SK-N-SH treated with all-trans-retinoic acid at 6 μM for 48 hours (cell line): Measurements from ENCODE around the gene PSAT1.

Source experiments
- ATAC-seq: fragments of 200-7000 bp; cut with Tn5 transposase; 3 replicates; pipeline ENCODE4 v1.9.1; 2020; ENCODE audit warnings: mild to moderate bottlenecking, moderate library complexity
- BACH2 ChIP-seq: fragments of 250-450 bp; sonication (Bioruptor Pico); IDR thresholded peaks from 2 replicates; pipeline ENCODE4 v1.9.0; 2021; ENCODE audit warnings: mild to moderate bottlenecking, borderline replicate concordance
- CSDC2 ChIP-seq: fragments of 250-450 bp; sonication (Bioruptor Pico); IDR thresholded peaks from 2 replicates; pipeline ENCODE4 v1.5.0; 2020; ENCODE audit warnings: mild to moderate bottlenecking, moderate library complexity
- CSRNP3 ChIP-seq: fragments of 250-450 bp; sonication (Bioruptor Pico); IDR thresholded peaks from 2 replicates; pipeline ENCODE4 v1.5.1; 2021; ENCODE audit warnings: mild to moderate bottlenecking, moderate library complexity
- ESRRG ChIP-seq: fragments of 250-450 bp; sonication (Bioruptor Pico); IDR thresholded peaks from 2 replicates; pipeline ENCODE4 v1.6.1; 2021; ENCODE audit warnings: mild to moderate bottlenecking
- GLIS3 ChIP-seq: fragments of 250-450 bp; sonication (Bioruptor Pico); IDR thresholded peaks from 2 replicates; pipeline ENCODE4 v1.5.0; 2020; ENCODE audit warnings: mild to moderate bottlenecking, moderate library complexity
- ISL1 ChIP-seq: fragments of 250-450 bp; sonication (Bioruptor Pico); IDR thresholded peaks from 2 replicates; pipeline ENCODE4 v2.1.2; 2022; ENCODE audit warnings: mild to moderate bottlenecking, moderate library complexity
- OSR1 ChIP-seq: fragments of 250-450 bp; sonication (Bioruptor Pico); IDR thresholded peaks from 2 replicates; pipeline ENCODE4 v1.8.0; 2022; ENCODE audit warnings: moderate library complexity, mild to moderate bottlenecking, inconsistent platforms
- PATZ1 ChIP-seq: fragments of 250-450 bp; sonication (Bioruptor Pico); IDR thresholded peaks from 2 replicates; pipeline ENCODE4 v1.8.0; 2020; ENCODE audit warnings: mild to moderate bottlenecking, moderate library complexity, borderline replicate concordance
- PPARA ChIP-seq: fragments of 250-450 bp; sonication (Bioruptor Pico); IDR thresholded peaks from 2 replicates; pipeline ENCODE4 v1.5.0; 2020; ENCODE audit warnings: mild to moderate bottlenecking, borderline replicate concordance
- RARB ChIP-seq: fragments of 250-450 bp; sonication (Bioruptor Pico); IDR thresholded peaks from 2 replicates; pipeline ENCODE4 v1.8.0; 2021; ENCODE audit warnings: mild to moderate bottlenecking, moderate library complexity
- SNAI2 ChIP-seq: fragments of 250-450 bp; sonication (Bioruptor Pico); IDR thresholded peaks from 2 replicates; pipeline ENCODE4 v1.5.0; 2020; ENCODE audit warnings: mild to moderate bottlenecking, moderate library complexity
- TOX ChIP-seq: fragments of 250-450 bp; sonication (Bioruptor Pico); IDR thresholded peaks from 2 replicates; pipeline ENCODE4 v1.8.0; 2021; ENCODE audit warnings: mild to moderate bottlenecking, moderate library complexity, borderline replicate concordance
- ZC3H10 ChIP-seq: fragments of 250-450 bp; sonication (Bioruptor Pico); IDR thresholded peaks from 2 replicates; pipeline ENCODE4 v1.5.1; 2021; ENCODE audit warnings: mild to moderate bottlenecking, moderate library complexity
- ZFP3 ChIP-seq: fragments of 250-450 bp; sonication (Bioruptor Pico); IDR thresholded peaks from 2 replicates; pipeline ENCODE4 v1.5.0; 2020; ENCODE audit warnings: mild to moderate bottlenecking, moderate library complexity
- ZFP30 ChIP-seq: fragments of 450-650 bp; formaldehyde crosslinking; IDR thresholded peaks from 2 replicates; pipeline ENCODE4 v1.5.0; 2022; ENCODE audit warnings: mild to moderate bottlenecking, moderate library complexity
- ZNF565 ChIP-seq: fragments of 450-650 bp; formaldehyde crosslinking; conservative IDR thresholded peaks from 2 replicates; pipeline ENCODE4 v1.5.0; 2020; ENCODE audit warnings: low read depth, mild to moderate bottlenecking, moderate library complexity
- ZNF70 ChIP-seq: fragments of 450-650 bp; formaldehyde crosslinking; IDR thresholded peaks from 2 replicates; pipeline ENCODE4 v1.5.0; 2020; ENCODE audit warnings: mild to moderate bottlenecking, moderate library complexity
- ZNF8 ChIP-seq: fragments of 450-650 bp; formaldehyde crosslinking; IDR thresholded peaks from 2 replicates; pipeline ENCODE4 v1.5.0; 2020; ENCODE audit warnings: mild to moderate bottlenecking, moderate library complexity

Gene PSAT1

GRCh38 chr9:78332381-78332780 is 35.5 kb downstream of the PSAT1 start (continued):
- TF ChIP-seq PATZ1 (CRISPR knock-in tag): no peak

DNA sequence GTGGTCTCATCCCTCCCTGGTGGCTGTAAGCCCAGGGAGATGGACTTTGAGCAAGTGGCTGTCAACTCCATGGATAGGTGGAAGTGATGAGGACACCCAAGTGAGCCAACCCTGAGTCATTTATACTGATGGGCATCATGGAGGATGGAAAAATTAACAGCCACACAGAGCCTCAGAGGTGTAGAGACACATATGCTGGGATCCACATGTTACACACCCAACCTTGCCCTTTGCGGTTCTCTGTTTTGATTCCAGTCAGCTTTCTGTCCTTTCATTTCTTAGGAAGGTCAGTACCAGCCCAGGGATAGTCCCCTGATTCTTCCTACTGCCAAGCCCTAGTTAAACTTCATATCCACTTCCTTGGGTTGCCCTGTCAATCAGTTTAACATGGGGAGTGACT is 51.9 kb downstream of the PSAT1 start:
- no peak for TF ChIP-seq TOX
- TF ChIP-seq ESRRG (CRISPR knock-in tag): no peak
- TF ChIP-seq ZNF8 (CRISPR knock-in tag): no peak
- ATAC-seq: no peak

- ATAC-seq: no peak
- TF ChIP-seq ZFP3 (CRISPR knock-in tag) (no peak), GLIS3 (no peak), RARB (CRISPR knock-in tag) (no peak), ZNF70 (CRISPR knock-in tag) (no peak)
Measured at GRCh38 chr9:78351816-78352215, 54.9 kb downstream of the PSAT1 start.

DNA sequence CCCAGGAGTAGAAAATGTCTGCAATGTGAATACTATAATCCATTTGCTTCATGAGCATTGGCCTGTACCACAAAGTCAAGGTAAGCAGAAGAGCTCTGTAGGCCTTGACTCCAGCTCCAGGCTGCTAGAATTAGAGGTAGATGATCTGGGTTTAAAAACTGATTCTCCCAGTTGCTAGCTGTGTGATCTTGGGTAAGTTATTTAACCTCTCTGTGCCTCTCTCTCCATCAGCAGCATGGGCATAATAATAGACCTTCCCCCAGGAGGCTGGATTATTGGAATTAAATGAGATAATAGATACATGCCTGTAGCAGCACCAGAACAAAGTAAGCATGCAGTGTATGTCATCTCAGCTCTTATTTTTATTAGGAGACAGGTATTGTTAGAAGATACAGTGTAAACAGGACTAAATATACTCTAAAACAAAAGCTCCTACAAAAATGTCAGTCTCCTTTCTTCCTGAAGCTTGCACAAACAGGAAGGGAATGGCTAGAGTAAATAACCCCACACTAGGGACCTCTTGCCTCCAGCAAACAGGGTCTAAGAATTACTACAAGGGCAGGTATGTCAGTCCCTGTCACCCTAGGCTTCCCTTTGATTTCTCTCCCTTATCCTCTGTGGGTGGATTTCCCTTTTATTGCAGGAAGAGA is 57.5 kb downstream of the PSAT1 start:
- TF ChIP-seq ZFP30 (CRISPR knock-in tag): no peak
- TF ChIP-seq PATZ1 (CRISPR knock-in tag): no peak
- TF ChIP-seq ZNF70 (CRISPR knock-in tag): no peak
- TF ChIP-seq PPARA (CRISPR knock-in tag): no peak
- no peak for TF ChIP-seq BACH2 (CRISPR knock-in tag)
- no peak for TF ChIP-seq OSR1 (CRISPR knock-in tag)
- TF ChIP-seq ISL1 (CRISPR knock-in tag): no peak
- TF ChIP-seq CSDC2 (CRISPR knock-in tag): no peak
- TF ChIP-seq GLIS3: no peak
- no peak for ATAC-seq

DNA sequence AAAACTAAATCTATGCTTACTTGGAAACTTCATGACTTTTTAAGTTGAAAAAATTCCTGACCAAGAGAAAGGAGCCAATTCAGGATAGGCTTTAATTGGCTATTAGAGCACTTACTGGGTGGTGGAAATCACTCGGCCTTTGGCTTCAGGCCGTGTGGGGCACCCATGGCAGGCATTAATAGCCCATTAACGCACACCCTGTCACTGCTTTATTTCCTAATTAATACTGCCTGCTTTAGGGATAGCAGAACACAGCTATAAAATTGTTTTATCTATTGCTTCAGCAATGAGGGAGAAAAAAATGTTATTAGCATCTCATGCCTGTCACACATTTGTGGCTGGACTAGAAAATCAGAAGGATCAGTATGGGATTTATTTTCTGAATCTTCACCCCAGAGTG is 58.1 kb downstream of the PSAT1 start:
- ATAC-seq: no peak
- TF ChIP-seq RARB (CRISPR knock-in tag) (no peak), ZNF565 (CRISPR knock-in tag) (no peak), PATZ1 (CRISPR knock-in tag) (no peak), CSRNP3 (CRISPR knock-in tag) (no peak), PPARA (CRISPR knock-in tag) (no peak), ZNF70 (CRISPR knock-in tag) (no peak), ISL1 (CRISPR knock-in tag) (no peak), ESRRG (CRISPR knock-in tag) (no peak), ZFP3 (CRISPR knock-in tag) (no peak)
- TF ChIP-seq, all 23 proteins: peak for 0

- no peak for TF ChIP-seq ESRRG (CRISPR knock-in tag)
- no peak for TF ChIP-seq ZC3H10 (CRISPR knock-in tag)
- TF ChIP-seq ISL1 (CRISPR knock-in tag): no peak
- TF ChIP-seq PPARA (CRISPR knock-in tag): no peak
- no peak for TF ChIP-seq SNAI2
- TF ChIP-seq BACH2 (CRISPR knock-in tag): no peak
- TF ChIP-seq CSDC2 (CRISPR knock-in tag): no peak
- no peak for TF ChIP-seq ZFP30 (CRISPR knock-in tag)
- TF ChIP-seq ZNF70 (CRISPR knock-in tag): no peak
- no peak for TF ChIP-seq ZNF8 (CRISPR knock-in tag)
- no peak for TF ChIP-seq PATZ1 (CRISPR knock-in tag)
- ATAC-seq: no peak
Measured at GRCh38 chr9:78356634-78357033, 59.7 kb downstream of the PSAT1 start.
